SK-N-SH treated with all-trans-retinoic acid at 6 μM for 48 hours (cell line): Measurements from ENCODE around the gene MYLK4.

Experiments
- ATAC-seq: fragments of 200-7000 bp; cut with Tn5 transposase; 3 replicates; pipeline ENCODE4 v1.9.1; 2020; ENCODE audit warnings: mild to moderate bottlenecking, moderate library complexity
- CSDC2 ChIP-seq: fragments of 250-450 bp; sonication (Bioruptor Pico); IDR thresholded peaks from 2 replicates; pipeline ENCODE4 v1.5.0; 2020; ENCODE audit warnings: mild to moderate bottlenecking, moderate library complexity
- ESRRG ChIP-seq: fragments of 250-450 bp; sonication (Bioruptor Pico); IDR thresholded peaks from 2 replicates; pipeline ENCODE4 v1.6.1; 2021; ENCODE audit warnings: mild to moderate bottlenecking
- GLIS3 ChIP-seq: fragments of 250-450 bp; sonication (Bioruptor Pico); IDR thresholded peaks from 2 replicates; pipeline ENCODE4 v1.5.0; 2020; ENCODE audit warnings: mild to moderate bottlenecking, moderate library complexity
- ISL1 ChIP-seq: fragments of 250-450 bp; sonication (Bioruptor Pico); IDR thresholded peaks from 2 replicates; pipeline ENCODE4 v2.1.2; 2022; ENCODE audit warnings: mild to moderate bottlenecking, moderate library complexity
- PPARA ChIP-seq: fragments of 250-450 bp; sonication (Bioruptor Pico); IDR thresholded peaks from 2 replicates; pipeline ENCODE4 v1.5.0; 2020; ENCODE audit warnings: mild to moderate bottlenecking, borderline replicate concordance
- RARB ChIP-seq: fragments of 250-450 bp; sonication (Bioruptor Pico); IDR thresholded peaks from 2 replicates; pipeline ENCODE4 v1.8.0; 2021; ENCODE audit warnings: mild to moderate bottlenecking, moderate library complexity
- SNAI2 ChIP-seq: fragments of 250-450 bp; sonication (Bioruptor Pico); IDR thresholded peaks from 2 replicates; pipeline ENCODE4 v1.5.0; 2020; ENCODE audit warnings: mild to moderate bottlenecking, moderate library complexity
- TCF4 ChIP-seq: fragments of 250-450 bp; sonication (Bioruptor Pico); IDR thresholded peaks from 2 replicates; pipeline ENCODE4 v1.8.0; 2021; ENCODE audit warnings: mild to moderate bottlenecking, moderate library complexity, borderline replicate concordance
- TOX ChIP-seq: fragments of 250-450 bp; sonication (Bioruptor Pico); IDR thresholded peaks from 2 replicates; pipeline ENCODE4 v1.8.0; 2021; ENCODE audit warnings: mild to moderate bottlenecking, moderate library complexity, borderline replicate concordance
- ZC3H10 ChIP-seq: fragments of 250-450 bp; sonication (Bioruptor Pico); IDR thresholded peaks from 2 replicates; pipeline ENCODE4 v1.5.1; 2021; ENCODE audit warnings: mild to moderate bottlenecking, moderate library complexity
- ZFP3 ChIP-seq: fragments of 250-450 bp; sonication (Bioruptor Pico); IDR thresholded peaks from 2 replicates; pipeline ENCODE4 v1.5.0; 2020; ENCODE audit warnings: mild to moderate bottlenecking, moderate library complexity
- ZNF8 ChIP-seq: fragments of 450-650 bp; formaldehyde crosslinking; IDR thresholded peaks from 2 replicates; pipeline ENCODE4 v1.5.0; 2020; ENCODE audit warnings: mild to moderate bottlenecking, moderate library complexity
- TF ChIP-seq, protein P1 (sequence below): fragments of 250-450 bp; sonication (Bioruptor Pico); IDR thresholded peaks from 2 replicates; pipeline ENCODE4 v1.5.1; 2020; ENCODE audit warnings: low read depth, mild to moderate bottlenecking, moderate library complexity
- TF ChIP-seq, protein P2 (sequence below): fragments of 250-450 bp; sonication (Bioruptor Pico); IDR thresholded peaks from 2 replicates; pipeline ENCODE4 v1.8.0; 2020; ENCODE audit warnings: mild to moderate bottlenecking, moderate library complexity, borderline replicate concordance
- TF ChIP-seq, protein P3 (sequence below): fragments of 250-450 bp; sonication (Bioruptor Pico); IDR thresholded peaks from 2 replicates; pipeline ENCODE4 v1.5.1; 2021; ENCODE audit warnings: mild to moderate bottlenecking, moderate library complexity
- TF ChIP-seq, protein P4 (sequence below): fragments of 250-450 bp; sonication (Bioruptor Pico); IDR thresholded peaks from 2 replicates; pipeline ENCODE4 v1.5.0; 2020; ENCODE audit warnings: mild to moderate bottlenecking, moderate library complexity

The MYLK4 gene

GRCh38 chr6:2714111-2714895 is 36.4 kb downstream of the MYLK4 start (continued):
- TF ChIP-seq PPARA: no peak
- TF ChIP-seq TCF4 (CRISPR knock-in tag): no peak
- TF ChIP-seq, protein P1, sequence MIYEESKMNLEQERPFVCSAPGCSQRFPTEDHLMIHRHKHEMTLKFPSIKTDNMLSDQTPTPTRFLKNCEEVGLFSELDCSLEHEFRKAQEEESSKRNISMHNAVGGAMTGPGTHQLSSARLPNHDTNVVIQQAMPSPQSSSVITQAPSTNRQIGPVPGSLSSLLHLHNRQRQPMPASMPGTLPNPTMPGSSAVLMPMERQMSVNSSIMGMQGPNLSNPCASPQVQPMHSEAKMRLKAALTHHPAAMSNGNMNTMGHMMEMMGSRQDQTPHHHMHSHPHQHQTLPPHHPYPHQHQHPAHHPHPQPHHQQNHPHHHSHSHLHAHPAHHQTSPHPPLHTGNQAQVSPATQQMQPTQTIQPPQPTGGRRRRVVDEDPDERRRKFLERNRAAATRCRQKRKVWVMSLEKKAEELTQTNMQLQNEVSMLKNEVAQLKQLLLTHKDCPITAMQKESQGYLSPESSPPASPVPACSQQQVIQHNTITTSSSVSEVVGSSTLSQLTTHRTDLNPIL (CRISPR knock-in tag): 0 out of 2 replicates have a peak, but pooled peaks have one; percentile 29
- no peak for TF ChIP-seq ZC3H10 (CRISPR knock-in tag)
- TF ChIP-seq, protein P2, sequence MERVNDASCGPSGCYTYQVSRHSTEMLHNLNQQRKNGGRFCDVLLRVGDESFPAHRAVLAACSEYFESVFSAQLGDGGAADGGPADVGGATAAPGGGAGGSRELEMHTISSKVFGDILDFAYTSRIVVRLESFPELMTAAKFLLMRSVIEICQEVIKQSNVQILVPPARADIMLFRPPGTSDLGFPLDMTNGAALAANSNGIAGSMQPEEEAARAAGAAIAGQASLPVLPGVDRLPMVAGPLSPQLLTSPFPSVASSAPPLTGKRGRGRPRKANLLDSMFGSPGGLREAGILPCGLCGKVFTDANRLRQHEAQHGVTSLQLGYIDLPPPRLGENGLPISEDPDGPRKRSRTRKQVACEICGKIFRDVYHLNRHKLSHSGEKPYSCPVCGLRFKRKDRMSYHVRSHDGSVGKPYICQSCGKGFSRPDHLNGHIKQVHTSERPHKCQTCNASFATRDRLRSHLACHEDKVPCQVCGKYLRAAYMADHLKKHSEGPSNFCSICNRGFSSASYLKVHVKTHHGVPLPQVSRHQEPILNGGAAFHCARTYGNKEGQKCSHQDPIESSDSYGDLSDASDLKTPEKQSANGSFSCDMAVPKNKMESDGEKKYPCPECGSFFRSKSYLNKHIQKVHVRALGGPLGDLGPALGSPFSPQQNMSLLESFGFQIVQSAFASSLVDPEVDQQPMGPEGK (CRISPR knock-in tag): peak; percentile 51; the same call in 1 of the 2 replicates
- TF ChIP-seq ISL1 (CRISPR knock-in tag): peak; percentile 57
- TF ChIP-seq CSDC2 (CRISPR knock-in tag): peak; percentile 13; the same call in 1 of the 2 replicates

DNA sequence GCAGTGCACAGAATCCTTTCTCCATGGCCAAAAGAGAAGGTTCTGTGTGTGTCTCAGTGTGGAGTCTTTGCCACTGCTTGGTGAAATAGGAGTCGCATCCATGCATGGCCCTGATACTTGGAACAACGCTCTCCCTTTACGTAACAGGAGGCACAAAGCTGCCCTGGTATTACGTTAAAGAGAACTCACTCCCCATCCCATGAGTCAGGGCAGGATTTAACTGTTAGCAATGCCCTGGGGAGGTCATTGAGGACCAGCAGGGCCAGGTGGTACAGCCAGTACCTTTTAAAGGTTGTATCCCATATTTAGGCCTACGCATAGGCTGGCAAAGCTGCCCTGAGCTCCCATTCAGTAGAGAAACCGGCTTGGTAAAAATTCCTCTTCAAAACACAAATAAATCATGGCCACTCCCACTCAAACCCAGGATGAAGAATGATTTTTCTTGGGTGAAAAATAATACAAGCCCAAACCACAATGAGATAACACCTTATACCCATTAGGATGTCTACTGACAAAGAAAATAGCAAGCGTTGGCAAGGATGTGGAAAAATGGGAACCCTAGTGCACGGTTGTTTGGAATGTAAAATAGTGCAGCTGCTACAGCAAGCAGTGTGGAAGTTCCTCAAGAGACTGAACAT is 37.1 kb downstream of the MYLK4 start:
- no peak for ATAC-seq
- TF ChIP-seq, protein P1 (CRISPR knock-in tag): no peak
- TF ChIP-seq SNAI2 (CRISPR knock-in tag): no peak
- no peak for TF ChIP-seq ZFP3 (CRISPR knock-in tag)
- no peak for TF ChIP-seq RARB (CRISPR knock-in tag)
- TF ChIP-seq ZNF8: no peak
- TF ChIP-seq, protein P3, sequence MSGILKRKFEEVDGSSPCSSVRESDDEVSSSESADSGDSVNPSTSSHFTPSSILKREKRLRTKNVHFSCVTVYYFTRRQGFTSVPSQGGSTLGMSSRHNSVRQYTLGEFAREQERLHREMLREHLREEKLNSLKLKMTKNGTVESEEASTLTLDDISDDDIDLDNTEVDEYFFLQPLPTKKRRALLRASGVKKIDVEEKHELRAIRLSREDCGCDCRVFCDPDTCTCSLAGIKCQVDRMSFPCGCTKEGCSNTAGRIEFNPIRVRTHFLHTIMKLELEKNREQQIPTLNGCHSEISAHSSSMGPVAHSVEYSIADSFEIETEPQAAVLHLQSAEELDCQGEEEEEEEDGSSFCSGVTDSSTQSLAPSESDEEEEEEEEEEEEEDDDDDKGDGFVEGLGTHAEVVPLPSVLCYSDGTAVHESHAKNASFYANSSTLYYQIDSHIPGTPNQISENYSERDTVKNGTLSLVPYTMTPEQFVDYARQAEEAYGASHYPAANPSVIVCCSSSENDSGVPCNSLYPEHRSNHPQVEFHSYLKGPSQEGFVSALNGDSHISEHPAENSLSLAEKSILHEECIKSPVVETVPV: no peak

DNA sequence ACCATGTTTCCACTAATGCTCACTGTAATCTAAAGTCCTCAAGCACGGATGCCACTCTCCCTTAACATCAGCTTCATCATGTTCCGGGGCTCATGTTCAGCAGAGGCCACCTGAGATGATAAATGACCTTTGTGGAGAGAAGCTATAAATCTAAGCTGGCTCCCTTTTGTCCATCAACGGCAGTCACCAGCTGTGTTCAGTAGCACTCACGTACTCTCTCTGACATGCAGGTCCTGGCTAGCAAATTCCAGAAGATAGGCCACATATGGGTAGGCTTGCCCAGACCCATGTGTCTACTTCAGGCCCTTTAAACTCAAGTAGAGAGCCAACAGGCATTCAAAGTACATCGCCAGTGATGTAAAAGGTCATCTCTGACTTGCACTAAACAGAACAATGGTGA is 38.6 kb downstream of the MYLK4 start:
- ATAC-seq: no peak
- TF ChIP-seq TOX (CRISPR knock-in tag) (no peak), GLIS3 (CRISPR knock-in tag) (no peak), PPARA (no peak), ESRRG (CRISPR knock-in tag) (no peak), RARB (CRISPR knock-in tag) (no peak)
- TF ChIP-seq, protein P4, sequence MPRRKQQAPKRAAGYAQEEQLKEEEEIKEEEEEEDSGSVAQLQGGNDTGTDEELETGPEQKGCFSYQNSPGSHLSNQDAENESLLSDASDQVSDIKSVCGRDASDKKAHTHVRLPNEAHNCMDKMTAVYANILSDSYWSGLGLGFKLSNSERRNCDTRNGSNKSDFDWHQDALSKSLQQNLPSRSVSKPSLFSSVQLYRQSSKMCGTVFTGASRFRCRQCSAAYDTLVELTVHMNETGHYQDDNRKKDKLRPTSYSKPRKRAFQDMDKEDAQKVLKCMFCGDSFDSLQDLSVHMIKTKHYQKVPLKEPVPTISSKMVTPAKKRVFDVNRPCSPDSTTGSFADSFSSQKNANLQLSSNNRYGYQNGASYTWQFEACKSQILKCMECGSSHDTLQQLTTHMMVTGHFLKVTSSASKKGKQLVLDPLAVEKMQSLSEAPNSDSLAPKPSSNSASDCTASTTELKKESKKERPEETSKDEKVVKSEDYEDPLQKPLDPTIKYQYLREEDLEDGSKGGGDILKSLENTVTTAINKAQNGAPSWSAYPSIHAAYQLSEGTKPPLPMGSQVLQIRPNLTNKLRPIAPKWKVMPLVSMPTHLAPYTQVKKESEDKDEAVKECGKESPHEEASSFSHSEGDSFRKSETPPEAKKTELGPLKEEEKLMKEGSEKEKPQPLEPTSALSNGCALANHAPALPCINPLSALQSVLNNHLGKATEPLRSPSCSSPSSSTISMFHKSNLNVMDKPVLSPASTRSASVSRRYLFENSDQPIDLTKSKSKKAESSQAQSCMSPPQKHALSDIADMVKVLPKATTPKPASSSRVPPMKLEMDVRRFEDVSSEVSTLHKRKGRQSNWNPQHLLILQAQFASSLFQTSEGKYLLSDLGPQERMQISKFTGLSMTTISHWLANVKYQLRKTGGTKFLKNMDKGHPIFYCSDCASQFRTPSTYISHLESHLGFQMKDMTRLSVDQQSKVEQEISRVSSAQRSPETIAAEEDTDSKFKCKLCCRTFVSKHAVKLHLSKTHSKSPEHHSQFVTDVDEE (CRISPR knock-in tag): no peak
- TF ChIP-seq, protein P2 (CRISPR knock-in tag): no peak
